ENCODE measurements around the gene PATJ. TPM values are rescaled to one million over a fixed set of nuclear protein-coding genes. Genes with fewer than 3 reads are reported as not detected.
"Not testable (repeated sequence)": the region's sequence is repeated elsewhere in the genome, so short reads cannot be mapped to it uniquely, and the experiment has no call there.

The PATJ gene
- total RNA-seq, 2 donors from 2014 or later: 56.6 to 72.1 TPM

DNA sequence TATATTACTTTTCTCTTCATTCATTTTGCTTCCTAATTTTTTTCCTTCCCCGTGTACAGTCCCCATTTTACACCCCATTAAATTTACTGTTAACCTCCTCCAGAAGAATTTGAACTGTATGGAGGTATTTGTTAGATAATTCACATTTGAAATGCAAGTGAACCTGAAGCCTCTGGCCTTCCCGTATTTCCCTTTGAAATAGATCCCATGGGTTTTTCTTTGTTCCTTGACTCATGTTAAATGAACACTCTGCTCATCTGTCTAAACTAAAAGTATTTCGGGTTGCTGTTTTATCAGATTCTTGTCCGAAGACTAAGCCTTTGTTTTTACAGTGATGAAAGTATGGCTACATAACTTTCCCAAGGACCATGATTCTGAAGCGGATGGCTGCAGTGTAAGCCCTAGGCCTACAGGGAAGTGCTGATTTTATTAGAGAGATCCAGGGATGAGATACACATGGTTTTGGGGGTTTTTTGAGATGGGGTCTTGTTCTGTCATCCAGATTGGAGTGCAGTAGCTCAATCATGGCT lies 187.9 kb downstream of the PATJ start:
- Mint-ChIP-seq H3K36me3 (ENCODE audit: low read depth) (peaks cover 8% of the 10 kb centered on the region), H3K27me3 (no peaks in the 10 kb centered on the region), H3K4me1 (peaks cover 5% of the 10 kb centered on the region), H3K4me3 (no peak overlapping the region), H3K27ac (no peak overlapping the region)
- DNase-seq (no peak), ATAC-seq (no peak)
- H3K9me3 ChIP-seq (ENCODE audit: control insufficient read depth, low read length, poor library complexity, severe bottlenecking): no peaks in the 10 kb centered on the region

DNA sequence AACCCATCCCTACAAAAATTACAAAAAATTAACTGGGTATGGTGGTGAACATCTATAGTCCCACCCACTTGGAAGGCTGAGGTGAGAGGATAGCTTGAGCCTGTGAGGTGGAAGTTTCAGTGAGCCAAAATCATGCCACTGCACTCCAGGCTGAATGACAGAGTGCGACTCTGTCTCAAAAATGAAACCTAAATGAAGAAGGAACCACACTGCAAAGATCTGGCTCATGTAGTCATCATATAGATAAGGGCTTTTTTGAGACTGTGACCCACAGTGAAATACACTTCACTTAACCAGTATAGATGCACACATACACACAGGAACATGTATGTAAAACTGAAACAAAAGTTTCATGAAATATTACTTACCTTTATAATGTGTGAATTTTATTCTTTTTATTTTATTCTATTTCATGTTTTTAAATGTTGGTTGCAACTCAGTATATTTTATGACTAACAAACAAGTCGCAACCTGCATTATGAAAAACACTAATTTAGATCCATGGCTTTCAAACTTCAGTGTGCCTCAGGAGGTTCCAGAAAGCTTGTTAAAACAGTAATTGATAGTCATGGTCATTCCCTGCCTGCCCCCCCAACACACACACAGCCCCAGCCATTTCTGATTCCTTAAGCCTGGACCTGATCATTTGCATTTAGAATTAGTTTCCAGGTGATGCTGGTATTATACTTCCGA lies 189.5 kb downstream of the PATJ start:
- DNase-seq: no peak
- Mint-ChIP-seq H3K27ac (no peak overlapping the region), H3K27me3 (no peaks in the 10 kb centered on the region), H3K4me3 (no peak overlapping the region), H3K36me3 (ENCODE audit: low read depth) (peaks cover 8% of the 10 kb centered on the region), H3K4me1 (peaks cover 5% of the 10 kb centered on the region)
- ATAC-seq: no peak
- no peaks in the 10 kb centered on the region for H3K9me3 ChIP-seq (ENCODE audit: control insufficient read depth, low read length, poor library complexity, severe bottlenecking)

DNA sequence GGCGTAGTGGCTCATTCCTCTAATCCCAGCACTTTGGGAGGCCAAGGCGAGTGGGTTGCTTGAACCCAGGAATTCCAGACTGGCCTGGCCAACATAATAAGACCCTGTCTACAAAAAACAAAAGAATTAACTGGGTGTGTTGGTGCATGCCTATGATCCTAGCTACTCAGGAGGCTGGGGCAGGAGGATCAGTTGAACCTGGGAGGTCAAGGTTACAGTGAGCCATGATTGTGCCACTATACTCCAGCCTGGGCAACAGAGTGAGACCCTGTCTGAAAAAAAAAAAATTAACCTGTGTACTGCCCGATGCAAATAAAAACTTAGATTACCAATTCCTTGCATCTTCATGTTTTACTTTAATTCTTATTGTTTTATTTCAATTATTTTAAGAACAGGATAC lies 193.2 kb downstream of the PATJ start:
- Mint-ChIP-seq H3K4me1 (peaks cover 5% of the 10 kb centered on the region), H3K27me3 (no peaks in the 10 kb centered on the region), H3K4me3 (no peak overlapping the region), H3K27ac (no peak overlapping the region), H3K36me3 (ENCODE audit: low read depth) (peaks cover 9% of the 10 kb centered on the region)
- ATAC-seq: no peak
- no peak for DNase-seq
- H3K9me3 ChIP-seq (ENCODE audit: control insufficient read depth, low read length, poor library complexity, severe bottlenecking): no peaks in the 10 kb centered on the region

DNA sequence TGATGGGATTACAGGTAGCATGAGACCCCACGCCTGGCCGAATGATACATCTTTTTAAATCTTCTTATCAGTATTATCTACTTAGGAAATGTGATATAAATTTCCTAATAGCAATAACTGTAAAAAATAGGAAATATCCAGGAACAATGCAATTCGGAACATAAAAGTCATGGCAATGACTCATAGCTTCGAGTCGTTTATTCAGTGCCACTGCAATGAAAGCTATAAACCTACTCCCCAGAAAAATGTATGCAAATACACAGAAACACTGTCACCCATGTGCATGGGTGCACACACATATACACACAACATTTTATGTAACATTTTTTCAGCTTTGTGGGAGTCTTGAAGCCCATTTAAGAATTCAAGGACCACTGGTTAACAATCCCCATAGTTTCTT lies 194.6 kb downstream of the PATJ start:
- no peak for DNase-seq
- H3K36me3 Mint-ChIP-seq (ENCODE audit: low read depth): peaks cover 8% of the 10 kb centered on the region
- H3K27ac Mint-ChIP-seq: no peak overlapping the region
- peaks cover 5% of the 10 kb centered on the region for H3K4me1 Mint-ChIP-seq
- no peak for ATAC-seq
- no peak overlapping the region for H3K4me3 Mint-ChIP-seq
- no peaks in the 10 kb centered on the region for H3K9me3 ChIP-seq (ENCODE audit: control insufficient read depth, low read length, poor library complexity, severe bottlenecking)
- H3K27me3 Mint-ChIP-seq: no peaks in the 10 kb centered on the region

DNA sequence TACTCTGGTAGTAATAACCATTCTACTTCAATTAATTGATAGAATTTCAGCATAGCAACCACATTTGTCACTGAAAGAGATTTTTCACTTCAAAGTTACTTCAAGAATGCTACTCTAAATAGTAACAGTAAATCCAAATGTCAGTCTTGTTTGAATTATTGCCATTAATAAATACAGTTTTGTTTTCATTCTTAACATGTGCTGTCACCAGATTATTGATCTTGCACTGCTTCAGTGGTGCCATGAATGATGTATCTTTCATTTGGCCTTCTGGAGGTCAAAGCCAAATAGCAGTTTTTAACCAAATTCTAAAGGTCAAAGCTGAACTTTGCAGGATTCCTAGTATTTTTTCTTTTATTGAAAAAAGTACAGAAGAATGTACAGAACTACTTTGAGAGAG lies 199.5 kb downstream of the PATJ start:
- ATAC-seq (no peak), DNase-seq (no peak)
- no peak overlapping the region for H3K27ac Mint-ChIP-seq
- no peak overlapping the region for H3K4me3 Mint-ChIP-seq
- H3K27me3 Mint-ChIP-seq: no peaks in the 10 kb centered on the region
- no peaks in the 10 kb centered on the region for H3K4me1 Mint-ChIP-seq
- H3K9me3 ChIP-seq (ENCODE audit: control insufficient read depth, low read length, poor library complexity, severe bottlenecking): no peaks in the 10 kb centered on the region
- peaks cover 2% of the 10 kb centered on the region for H3K36me3 Mint-ChIP-seq (ENCODE audit: low read depth)

DNA sequence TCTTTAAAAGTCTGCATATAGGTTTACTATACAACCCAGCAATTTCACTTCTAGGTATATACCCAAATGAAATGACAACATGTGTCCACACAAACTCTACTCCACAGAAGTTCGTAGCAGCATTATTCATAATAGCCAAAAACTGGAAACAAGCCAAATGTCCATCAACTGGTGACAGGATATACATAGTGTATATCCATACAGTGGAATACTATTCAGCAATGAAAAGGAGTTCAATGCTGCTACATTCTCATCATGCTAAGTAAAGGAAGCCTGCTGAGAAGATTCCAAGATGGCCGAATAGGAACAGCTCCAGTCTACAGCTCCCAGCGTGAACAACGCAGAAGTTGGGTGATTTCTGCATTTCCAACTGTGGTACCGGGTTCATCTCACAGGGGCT lies 200.6 kb downstream of the PATJ start:
- no peak for ATAC-seq
- no peak overlapping the region for H3K4me3 Mint-ChIP-seq

DNA sequence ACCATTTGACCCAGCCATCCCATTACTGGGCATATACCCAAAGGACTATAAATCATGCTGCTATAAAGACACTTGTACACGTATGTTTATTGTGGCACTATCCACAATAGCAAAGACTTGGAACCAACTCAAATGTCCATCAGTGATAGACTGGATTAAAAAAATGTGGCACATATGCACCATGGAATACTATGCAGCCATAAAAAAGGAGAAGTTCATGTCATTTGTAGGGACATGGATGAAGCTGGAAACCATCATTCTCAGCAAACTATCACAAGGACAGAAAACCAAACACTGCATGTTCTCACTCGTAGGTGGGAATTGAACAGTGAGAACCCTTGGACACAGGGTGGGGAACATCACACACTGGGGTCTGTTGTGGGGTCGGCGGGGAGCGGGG lies 206.4 kb downstream of the PATJ start:
- not testable (repeated sequence) for H3K4me1 Mint-ChIP-seq; H3K27me3 Mint-ChIP-seq; H3K27ac Mint-ChIP-seq; ATAC-seq; DNase-seq; H3K4me3 Mint-ChIP-seq; H3K9me3 ChIP-seq (ENCODE audit: control insufficient read depth, low read length, poor library complexity, severe bottlenecking); H3K36me3 Mint-ChIP-seq (ENCODE audit: low read depth)

More for the DNA sequence above, 200.6 kb downstream of the PATJ start:
- no peak for DNase-seq
- H3K9me3 ChIP-seq (ENCODE audit: control insufficient read depth, low read length, poor library complexity, severe bottlenecking): no peaks in the 10 kb centered on the region
- Mint-ChIP-seq H3K27me3 (no peaks in the 10 kb centered on the region), H3K27ac (no peak overlapping the region), H3K4me1 (no peaks in the 10 kb centered on the region), H3K36me3 (ENCODE audit: low read depth) (peaks cover 2% of the 10 kb centered on the region)

DNA sequence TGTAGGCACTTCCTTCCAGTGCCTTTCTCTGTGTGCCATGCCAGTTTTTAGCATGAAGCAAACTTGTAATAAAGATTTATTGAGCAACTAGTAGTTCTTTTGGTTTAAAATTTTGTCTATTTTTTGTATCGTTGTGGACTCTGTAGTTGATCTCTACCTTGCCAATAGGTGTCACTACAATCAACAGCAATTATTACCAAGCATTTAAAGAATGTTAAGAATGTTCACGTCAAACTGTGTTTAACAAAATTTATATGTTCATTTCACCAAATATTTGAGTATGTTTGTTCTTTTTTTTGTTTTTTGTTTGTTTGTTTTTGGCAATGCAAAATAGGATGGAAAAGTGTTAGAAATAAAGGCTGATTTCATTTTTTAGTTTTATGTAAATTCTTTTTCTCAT lies 208.1 kb downstream of the PATJ start:
- Mint-ChIP-seq H3K4me3 (no peak overlapping the region), H3K27me3 (no peaks in the 10 kb centered on the region), H3K36me3 (ENCODE audit: low read depth) (peaks cover 4% of the 10 kb centered on the region), H3K27ac (no peak overlapping the region), H3K4me1 (peaks cover 5% of the 10 kb centered on the region)
- DNase-seq (no peak), ATAC-seq (no peak)
- H3K9me3 ChIP-seq (ENCODE audit: control insufficient read depth, low read length, poor library complexity, severe bottlenecking): no peaks in the 10 kb centered on the region

DNA sequence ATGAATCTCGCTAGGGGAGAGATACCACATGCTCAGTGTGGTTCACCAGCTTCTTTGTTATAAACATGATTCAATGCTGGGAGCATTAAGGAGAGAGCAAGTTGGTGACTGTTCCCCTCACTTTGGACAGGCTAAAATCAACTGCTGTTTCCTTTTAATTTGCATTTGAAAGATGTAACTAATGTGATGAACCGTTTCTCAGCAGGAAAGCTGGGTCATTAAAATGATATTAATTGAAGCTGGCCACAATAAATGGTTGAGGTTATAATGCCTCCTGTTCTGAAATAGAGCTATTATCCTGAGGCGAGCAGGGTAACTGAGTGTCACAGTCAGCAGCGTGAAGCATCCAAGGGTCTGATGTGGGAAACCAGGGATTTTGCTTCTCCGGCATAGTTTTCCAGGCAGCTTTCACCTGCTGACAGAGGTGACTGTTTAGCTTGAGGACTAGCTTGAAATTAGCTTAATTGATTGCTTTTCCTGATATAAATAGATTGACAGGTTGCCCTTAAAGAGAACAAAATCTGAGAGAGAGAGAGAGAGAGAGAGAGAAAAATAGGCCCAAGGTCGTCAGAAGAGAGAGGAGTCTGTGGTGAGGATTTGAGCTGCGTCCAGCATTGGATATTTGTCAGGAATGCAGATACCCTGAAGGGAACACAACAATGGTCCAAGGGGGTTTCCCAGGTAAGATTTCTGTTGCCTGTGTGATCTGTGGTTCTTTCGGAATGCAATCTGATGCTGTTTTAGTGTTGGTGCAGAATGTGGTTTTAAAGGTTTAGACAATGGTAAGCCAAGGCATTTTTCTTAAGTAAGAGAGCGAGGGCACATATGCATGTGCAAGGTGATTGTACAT lies 209.7 kb downstream of the PATJ start:
- H3K4me3 Mint-ChIP-seq: no peak overlapping the region
- H3K36me3 Mint-ChIP-seq (ENCODE audit: low read depth): peaks cover 6% of the 10 kb centered on the region
- H3K9me3 ChIP-seq (ENCODE audit: control insufficient read depth, low read length, poor library complexity, severe bottlenecking): no peaks in the 10 kb centered on the region
- no peak for ATAC-seq
- no peaks in the 10 kb centered on the region for H3K27me3 Mint-ChIP-seq
- H3K4me1 Mint-ChIP-seq: peaks cover 5% of the 10 kb centered on the region
- no peak for DNase-seq
- peak overlapping the region; percentile 24 for H3K27ac Mint-ChIP-seq

DNA sequence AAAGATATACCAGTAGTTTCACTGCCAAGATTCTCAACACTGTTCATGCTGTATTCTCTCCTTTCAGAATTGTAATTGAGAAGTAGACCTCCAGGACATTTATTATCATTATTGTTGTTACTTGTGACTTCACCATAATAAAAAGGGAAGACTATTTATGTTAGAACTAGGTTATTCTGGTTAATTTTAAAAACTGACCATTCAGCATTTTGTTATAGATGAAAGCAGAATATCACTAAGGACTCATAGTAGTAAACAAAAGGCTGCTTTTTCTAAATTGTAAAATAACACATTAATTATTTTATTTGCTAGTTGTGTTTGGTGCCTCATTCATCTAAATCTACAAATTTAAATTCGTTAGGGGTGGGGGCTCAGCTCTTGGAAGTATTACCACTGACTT lies 210.4 kb downstream of the PATJ start:
- no peak for ATAC-seq
- peaks cover 6% of the 10 kb centered on the region for H3K36me3 Mint-ChIP-seq (ENCODE audit: low read depth)
- no peaks in the 10 kb centered on the region for H3K9me3 ChIP-seq (ENCODE audit: control insufficient read depth, low read length, poor library complexity, severe bottlenecking)
- no peak for DNase-seq
- peak overlapping the region; percentile 24 for H3K27ac Mint-ChIP-seq
- peaks cover 5% of the 10 kb centered on the region for H3K4me1 Mint-ChIP-seq
- H3K27me3 Mint-ChIP-seq: no peaks in the 10 kb centered on the region
- no peak overlapping the region for H3K4me3 Mint-ChIP-seq

DNA sequence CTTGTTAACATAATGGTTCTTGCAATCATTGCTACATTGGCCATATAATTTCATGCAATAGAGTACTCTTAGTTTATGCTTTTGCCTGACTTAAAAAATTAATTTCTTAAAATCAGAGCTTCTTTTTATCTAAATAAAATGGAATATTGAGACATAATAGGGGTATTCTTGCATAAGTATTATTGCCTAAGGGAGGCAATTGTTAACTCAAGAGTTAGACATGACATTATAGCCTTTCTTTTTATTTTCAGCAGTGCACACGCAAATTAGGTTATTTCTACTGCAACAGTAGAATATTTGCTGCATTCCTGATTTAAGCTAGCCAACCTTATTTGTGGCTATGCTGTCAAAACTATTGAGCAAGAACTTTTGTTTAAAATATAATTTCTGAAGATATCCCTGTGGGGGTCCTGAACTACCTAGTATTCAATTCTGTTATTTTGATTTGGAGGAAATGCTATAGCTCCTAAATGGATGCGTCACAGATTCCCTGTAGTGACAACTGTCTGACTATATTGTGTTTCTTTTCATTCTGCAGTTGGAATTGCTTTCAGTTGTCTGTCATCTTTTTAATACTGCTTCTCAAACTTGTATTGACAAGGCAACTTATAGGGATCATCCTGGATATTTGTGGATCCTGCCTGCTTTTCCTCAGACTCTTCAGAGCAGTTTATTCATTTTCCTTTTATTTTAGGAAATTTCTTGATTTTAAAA lies 211.0 kb downstream of the PATJ start:
- no peak overlapping the region for H3K4me3 Mint-ChIP-seq
- peaks cover 5% of the 10 kb centered on the region for H3K4me1 Mint-ChIP-seq
- no peaks in the 10 kb centered on the region for H3K27me3 Mint-ChIP-seq
- H3K9me3 ChIP-seq (ENCODE audit: control insufficient read depth, low read length, poor library complexity, severe bottlenecking): no peaks in the 10 kb centered on the region
- ATAC-seq (no peak), DNase-seq (no peak)
- H3K36me3 Mint-ChIP-seq (ENCODE audit: low read depth): peaks cover 6% of the 10 kb centered on the region
- no peak overlapping the region for H3K27ac Mint-ChIP-seq

DNA sequence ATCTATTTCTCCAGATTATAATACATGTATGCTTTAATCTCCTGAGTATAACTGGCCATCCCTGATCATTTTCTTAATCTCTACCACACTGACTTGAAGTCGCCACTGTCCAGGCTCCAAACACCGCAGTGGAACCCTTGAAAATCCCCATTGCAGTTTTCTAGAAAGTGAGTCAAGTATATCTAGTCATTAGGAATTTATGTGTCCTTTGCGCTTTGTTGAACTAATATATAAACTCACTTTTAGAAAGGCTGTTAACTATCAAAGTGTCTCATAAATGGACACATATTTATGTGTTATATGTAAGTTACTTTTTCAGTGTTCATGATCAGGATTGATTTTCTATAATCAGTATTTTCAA lies 211.5 kb downstream of the PATJ start:
- Mint-ChIP-seq H3K27me3 (no peaks in the 10 kb centered on the region), H3K27ac (no peak overlapping the region), H3K4me3 (no peak overlapping the region), H3K36me3 (ENCODE audit: low read depth) (peaks cover 6% of the 10 kb centered on the region), H3K4me1 (peaks cover 5% of the 10 kb centered on the region)
- ATAC-seq (no peak), DNase-seq (no peak)
- no peaks in the 10 kb centered on the region for H3K9me3 ChIP-seq (ENCODE audit: control insufficient read depth, low read length, poor library complexity, severe bottlenecking)

DNA sequence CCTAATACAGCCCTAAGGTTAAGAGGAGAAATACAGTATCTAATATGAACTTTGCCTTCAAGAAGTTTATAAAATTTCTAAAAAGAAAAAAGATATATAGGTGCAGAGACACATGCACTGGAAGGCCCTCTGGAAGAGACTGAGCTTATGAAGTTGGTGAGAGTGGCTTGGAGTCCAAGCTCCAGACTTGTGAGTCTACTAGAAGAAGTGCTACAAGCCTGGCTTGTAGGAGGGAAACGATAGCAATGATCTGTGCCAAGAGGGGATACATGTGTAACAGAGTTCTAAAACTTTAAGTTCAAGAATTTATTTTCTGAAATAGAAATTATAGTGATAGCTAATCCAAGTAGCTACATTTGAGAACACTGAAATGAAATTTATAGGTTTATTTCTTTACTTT lies 213.0 kb downstream of the PATJ start:
- Mint-ChIP-seq H3K27me3 (no peaks in the 10 kb centered on the region), H3K4me3 (no peak overlapping the region), H3K27ac (no peak overlapping the region), H3K36me3 (ENCODE audit: low read depth) (peaks cover 6% of the 10 kb centered on the region), H3K4me1 (peaks cover 5% of the 10 kb centered on the region)
- H3K9me3 ChIP-seq (ENCODE audit: control insufficient read depth, low read length, poor library complexity, severe bottlenecking): no peaks in the 10 kb centered on the region
- ATAC-seq (no peak), DNase-seq (no peak)
